Fibroblast of villous mesenchyme (primary cell): Measurements from ENCODE around the gene SLC35F4. TPM values are rescaled to one million over a fixed set of nuclear protein-coding genes. Genes with fewer than 3 reads are reported as not detected.
A peak's percentile ranks its signal among the peaks of the same experiment; 100 is the strongest.

ENCODE experiments used
- DNase-seq: peaks from one replicate; pipeline ENCODE4 v3.0.0-alpha.2; 2010; ENCODE audit warnings: low read depth
- H3K4me3 ChIP-seq: 2 replicates; pipeline ENCODE4 v1.5.1; 2011; ENCODE audit warnings: low read depth, mild to moderate bottlenecking, low read length
- CTCF ChIP-seq: IDR thresholded peaks from 2 replicates; pipeline ENCODE4 v1.5.1; 2012; ENCODE audit warnings: low read depth, mild to moderate bottlenecking, low read length; ENCODE audit not compliant: insufficient read depth
- total RNA-seq: library from RNA; depleted of rRNA; stranded (reverse); fragments of >200 nt; gene quantifications from 2 replicates; pipeline ENCODE4 v1.2.3, GENCODE V29; 2012

SLC35F4 gene
- total RNA-seq, 1 donor: not detected

GRCh38 chr14:57739516-57739915 lies 126.4 kb downstream of the SLC35F4 start:
- no peak for TF ChIP-seq CTCF
- DNase-seq: no peak
- H3K4me3 ChIP-seq: no peak overlapping the region

GRCh38 chr14:57737598-57737997 lies 128.3 kb downstream of the SLC35F4 start:
- no peak for TF ChIP-seq CTCF
- no peak overlapping the region for H3K4me3 ChIP-seq
- DNase-seq: no peak

- no peak for DNase-seq
- no peak overlapping the region for H3K4me3 ChIP-seq
- no peak for TF ChIP-seq CTCF
These were observed 129.5 kb downstream of the SLC35F4 start for GRCh38 chr14:57736391-57736790.

GRCh38 chr14:57735276-57735675 lies 130.6 kb downstream of the SLC35F4 start:
- DNase-seq: no peak
- H3K4me3 ChIP-seq: no peak overlapping the region
- no peak for TF ChIP-seq CTCF

- no peak for TF ChIP-seq CTCF
- peak; percentile 37 for DNase-seq
- H3K4me3 ChIP-seq: no peak overlapping the region
These were observed 133.2 kb downstream of the SLC35F4 start for GRCh38 chr14:57732463-57733285.

GRCh38 chr14:57729208-57730187 lies 136.4 kb downstream of the SLC35F4 start:
- TF ChIP-seq CTCF: no peak
- no peak for DNase-seq
- H3K4me3 ChIP-seq: no peak overlapping the region
